Trophoblast cell (in vitro differentiated cells and primary cell): ENCODE data around the gene MRPL55.

Experiments used
- DNase-seq, 2 donors: peaks; one replicate each; pipeline ENCODE4 v3.0.0-alpha.2; 2016
- H2AFZ ChIP-seq: 2 replicates; pipeline ENCODE4 v1.6.1; 2013; ENCODE audit warnings: low read length, moderate library complexity, mild to moderate bottlenecking; ENCODE audit not compliant: insufficient read depth, poor library complexity
- H2AK5ac ChIP-seq: 2 replicates; pipeline ENCODE4 v1.6.1; 2013; ENCODE audit warnings: mild to moderate bottlenecking, low read length
- H2BK120ac ChIP-seq: 2 replicates; pipeline ENCODE4 v1.6.1; 2013; ENCODE audit warnings: low read length, mild to moderate bottlenecking, moderate library complexity; ENCODE audit not compliant: insufficient read depth, poor library complexity
- H2BK12ac ChIP-seq: 2 replicates; pipeline ENCODE4 v1.6.1; 2013; ENCODE audit warnings: mild to moderate bottlenecking, low read length, moderate library complexity
- H2BK5ac ChIP-seq: 2 replicates; pipeline ENCODE4 v1.6.1; 2013; ENCODE audit warnings: low read length, low read depth, moderate library complexity, mild to moderate bottlenecking; ENCODE audit not compliant: poor library complexity
- H3K14ac ChIP-seq: 2 replicates; pipeline ENCODE4 v1.6.1; 2013; ENCODE audit warnings: mild to moderate bottlenecking, low read length
- H3K18ac ChIP-seq: 2 replicates; pipeline ENCODE4 v1.6.1; 2013; ENCODE audit warnings: mild to moderate bottlenecking, low read length
- H3K23ac ChIP-seq: 2 replicates; pipeline ENCODE4 v1.6.1; 2013; ENCODE audit warnings: low read length
- H3K27ac ChIP-seq: 2 replicates; pipeline ENCODE4 v1.5.1; 2013; ENCODE audit warnings: low read depth, mild to moderate bottlenecking, inconsistent platforms, low read length, moderate library complexity
- H3K27me3 ChIP-seq: 2 replicates; pipeline ENCODE4 v1.6.1; 2013; ENCODE audit warnings: inconsistent platforms, mild to moderate bottlenecking, low read length, moderate library complexity; ENCODE audit not compliant: insufficient read depth
- H3K36me3 ChIP-seq, 2 experiments: 1 replicate in 1 of 2; 2 replicates in 1 of 2; pipeline ENCODE4 v1.6.1; 2013; ENCODE audit warnings: low read length in 2 of 2, mild to moderate bottlenecking in 2 of 2, moderate library complexity in 1 of 2; ENCODE audit not compliant: insufficient read depth in 2 of 2, control insufficient read depth in 1 of 2
- H3K4ac ChIP-seq: 2 replicates; pipeline ENCODE4 v1.6.1; 2013; ENCODE audit warnings: low read depth, mild to moderate bottlenecking, low read length, moderate library complexity
- H3K4me1 ChIP-seq, 2 experiments: 1 replicate in 1 of 2; 2 replicates in 1 of 2; pipeline ENCODE4 v1.6.1; 2013; ENCODE audit warnings: low read length in 2 of 2, mild to moderate bottlenecking in 2 of 2, moderate library complexity in 1 of 2; ENCODE audit not compliant: insufficient read depth in 2 of 2, control insufficient read depth in 1 of 2
- H3K4me2 ChIP-seq: 2 replicates; pipeline ENCODE4 v1.6.1; 2013; ENCODE audit warnings: inconsistent platforms, mild to moderate bottlenecking, low read length, moderate library complexity
- H3K4me3 ChIP-seq: 2 replicates; pipeline ENCODE4 v1.5.1; 2013; ENCODE audit warnings: mild to moderate bottlenecking, low read depth, low read length, inconsistent platforms
- H3K79me1 ChIP-seq: one replicate; pipeline ENCODE4 v1.6.1; 2013; ENCODE audit warnings: low read length
- H3K79me2 ChIP-seq: 2 replicates; pipeline ENCODE4 v1.6.1; 2013; ENCODE audit warnings: low read length, mild to moderate bottlenecking; ENCODE audit not compliant: control insufficient read depth, insufficient read depth, poor library complexity
- H3K9ac ChIP-seq: 2 replicates; pipeline ENCODE4 v1.6.1; 2013; ENCODE audit warnings: mild to moderate bottlenecking, low read length
- H3K9me3 ChIP-seq: 2 replicates; pipeline ENCODE4 v1.6.1; 2013; ENCODE audit warnings: low read depth, mild to moderate bottlenecking, control low read depth, inconsistent platforms, low read length; ENCODE audit not compliant: insufficient read depth
- H4K12ac ChIP-seq: 2 replicates; pipeline ENCODE4 v1.6.1; 2013; ENCODE audit warnings: low read depth, mild to moderate bottlenecking, low read length, moderate library complexity
- H4K8ac ChIP-seq: 2 replicates; pipeline ENCODE4 v1.6.1; 2013; ENCODE audit warnings: low read depth, mild to moderate bottlenecking, low read length, moderate library complexity
- H4K91ac ChIP-seq: one replicate; pipeline ENCODE4 v1.6.1; 2013; ENCODE audit warnings: low read depth, mild to moderate bottlenecking, low read length, moderate library complexity
- WGBS: extraction: QIAGEN DNeasy Blood & Tissue Kit; methylation state at CpG from one replicate; pipeline ENCODE4 v1.1.7; 2013; ENCODE audit warnings: missing lambda C conversion rate; ENCODE audit not compliant: insufficient read length, insufficient coverage; ENCODE audit errors: extremely low coverage; 5-methylcytosine and 5-hydroxymethylcytosine counted together

MRPL55 gene

DNA sequence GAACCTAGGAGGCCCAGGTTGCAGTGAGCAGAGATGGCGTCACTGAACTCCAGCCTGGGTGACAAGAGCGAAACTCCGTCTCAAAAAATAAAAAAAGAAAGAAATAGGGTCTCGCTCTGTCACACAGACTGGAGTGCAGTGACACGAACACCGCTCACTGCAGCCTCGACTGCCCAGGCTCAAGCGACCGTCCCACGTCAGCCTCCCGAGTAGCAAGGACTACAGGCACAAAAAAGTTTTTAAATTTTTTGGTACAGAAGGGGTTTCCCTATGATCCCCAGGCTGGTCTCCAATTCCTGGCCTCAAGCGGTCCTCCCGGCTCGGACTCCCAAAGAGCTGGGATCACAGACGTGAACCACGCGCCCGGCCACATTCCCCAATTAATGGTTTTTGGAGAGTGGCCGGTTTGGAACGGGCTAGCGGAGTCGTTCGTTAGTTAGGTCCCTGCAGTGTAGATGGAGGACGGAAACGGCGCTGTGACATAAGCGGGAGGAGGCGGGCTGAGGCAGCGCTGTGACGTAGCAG lies 30.4 kb upstream of the MRPL55 start:
- peaks cover 32% of the 10 kb centered on the region for H3K79me2 ChIP-seq
- DNase-seq, result no peak
- H3K4me3 ChIP-seq, result peak overlapping the region; percentile 67
- H3K36me3 ChIP-seq, result peaks cover 10 to 15% of the 10 kb centered on the region in 2 experiments
- H2AK5ac ChIP-seq, result no peak overlapping the region
- H3K27me3 ChIP-seq, result no peaks in the 10 kb centered on the region
- H3K14ac ChIP-seq, result peak overlapping the region; percentile 84
- H2AFZ ChIP-seq, result peak overlapping the region; percentile 74
- no CpG with 5 or more reads among the region's 30 CpGs for WGBS
- peak overlapping the region; percentile 68 for H3K4me2 ChIP-seq
- peak overlapping the region; percentile 59 for H3K27ac ChIP-seq
- peak overlapping the region; percentile 94 for H4K8ac ChIP-seq
- H2BK12ac ChIP-seq, result no peak overlapping the region
- peak overlapping the region; percentile 72 for H3K18ac ChIP-seq
- H3K9ac ChIP-seq, result peak overlapping the region; percentile 18
- H2BK5ac ChIP-seq, result no peak overlapping the region
- no peak overlapping the region for H3K23ac ChIP-seq
- H3K4me1 ChIP-seq, result peaks cover 9 to 20% of the 10 kb centered on the region in 2 experiments
- H2BK120ac ChIP-seq, result peak overlapping the region; percentile 61
- peak overlapping the region; percentile 79 for H4K91ac ChIP-seq
- H3K9me3 ChIP-seq, result peaks cover 5% of the 10 kb centered on the region
- H3K79me1 ChIP-seq, result peaks cover 10% of the 10 kb centered on the region
- H3K4ac ChIP-seq, result peak overlapping the region; percentile 72
- peak overlapping the region; percentile 78 for H4K12ac ChIP-seq

DNA sequence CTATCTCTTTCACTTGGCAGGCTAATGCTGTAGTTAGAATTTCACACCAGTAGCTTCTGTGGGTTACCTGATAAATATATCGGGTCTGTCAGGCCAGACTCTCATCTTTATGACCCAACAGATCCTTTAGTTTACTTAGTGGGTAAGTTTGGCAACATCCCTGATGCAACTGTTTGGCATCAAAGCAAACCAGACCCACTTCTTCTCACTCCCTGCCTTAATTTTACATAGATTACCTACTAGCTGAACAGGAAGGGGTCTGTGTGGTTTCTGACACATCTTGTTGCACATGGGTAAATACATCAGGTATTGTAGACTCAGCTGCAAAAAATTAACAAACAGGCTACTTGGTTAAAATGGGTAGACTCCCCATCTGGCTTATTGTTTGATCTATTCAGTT lies 27.8 kb upstream of the MRPL55 start:
- Histone ChIP-seq H2AFZ (no peak overlapping the region), H3K9me3 (peaks cover 3% of the 10 kb centered on the region), H3K4ac (no peak overlapping the region), H3K23ac (no peak overlapping the region), H2BK12ac (no peak overlapping the region), H3K79me2 (peaks cover 17% of the 10 kb centered on the region), H3K4me3 (no peak overlapping the region), H4K8ac (no peak overlapping the region), H4K91ac (no peak overlapping the region), H3K27me3 (no peaks in the 10 kb centered on the region), H3K4me2 (no peak overlapping the region), H3K18ac (no peak overlapping the region), H3K79me1 (peaks cover 10% of the 10 kb centered on the region), H2AK5ac (no peak overlapping the region), H2BK120ac (no peak overlapping the region), H4K12ac (no peak overlapping the region), H3K9ac (no peak overlapping the region), H3K27ac (no peak overlapping the region), H3K14ac (no peak overlapping the region), H2BK5ac (no peak overlapping the region), H3K4me1 (peaks cover 9 to 13% of the 10 kb centered on the region in 2 experiments), H3K36me3 (peaks cover 5% of the 10 kb centered on the region in 2 experiments)
- no peak for DNase-seq
- WGBS, result no CpG with 5 or more reads among the region's 1 CpG

DNA sequence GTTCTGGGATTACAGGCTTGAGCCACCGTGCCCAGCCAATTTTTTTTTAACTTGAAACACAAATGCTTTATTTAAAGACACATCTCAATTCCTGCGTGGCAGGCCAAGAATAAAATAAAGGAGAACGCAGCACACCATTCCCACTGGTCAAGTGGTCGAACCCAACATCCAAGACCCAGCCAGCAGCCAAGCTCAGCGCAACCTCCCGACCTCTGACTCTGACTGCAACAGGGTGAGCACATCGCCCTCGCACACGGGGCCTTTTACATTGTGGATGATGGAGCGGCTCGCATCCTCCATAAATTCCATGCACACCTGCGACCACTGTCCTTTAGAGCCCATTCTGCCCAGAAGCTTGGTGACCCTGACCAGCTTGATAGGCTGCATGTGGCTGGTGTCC lies 25.5 kb upstream of the MRPL55 start:
- Histone ChIP-seq H3K4ac (no peak overlapping the region), H2BK120ac (no peak overlapping the region), H4K91ac (no peak overlapping the region), H3K9ac (no peak overlapping the region), H3K4me2 (no peak overlapping the region), H3K14ac (no peak overlapping the region), H3K4me1 (peaks cover 0 to 3% of the 10 kb centered on the region in 2 experiments), H4K12ac (no peak overlapping the region), H2BK5ac (no peak overlapping the region), H2AFZ (no peak overlapping the region), H3K4me3 (no peak overlapping the region), H2BK12ac (no peak overlapping the region), H3K23ac (no peak overlapping the region), H3K18ac (no peak overlapping the region), H2AK5ac (no peak overlapping the region), H3K79me1 (peaks cover 3% of the 10 kb centered on the region), H3K9me3 (peaks cover 3% of the 10 kb centered on the region), H4K8ac (no peak overlapping the region), H3K27ac (no peak overlapping the region), H3K79me2 (no peaks in the 10 kb centered on the region), H3K36me3 (no peaks in the 10 kb centered on the region), H3K27me3 (no peaks in the 10 kb centered on the region)
- no CpG with 5 or more reads among the region's 12 CpGs for WGBS
- DNase-seq, result no peak

DNA sequence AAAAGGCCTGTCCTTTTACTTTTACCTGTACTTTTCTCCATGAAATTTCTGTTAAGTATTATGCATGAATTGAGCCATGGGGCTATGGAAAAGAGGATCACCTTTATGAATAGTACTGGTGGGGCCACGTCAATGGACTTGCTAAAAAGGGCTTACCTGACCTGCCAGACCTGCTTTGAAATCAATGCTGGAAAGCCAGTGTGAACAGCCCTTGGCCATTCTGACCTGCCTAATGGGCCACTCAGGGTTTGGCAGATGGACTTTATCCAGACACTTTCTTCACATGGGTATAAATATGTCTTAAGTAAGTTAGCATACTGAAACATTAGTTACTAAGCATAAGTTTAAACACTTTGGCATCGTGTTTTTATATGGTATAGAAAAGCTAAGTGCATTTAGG lies 22.7 kb upstream of the MRPL55 start:
- no peak overlapping the region for H3K23ac ChIP-seq
- H3K79me2 ChIP-seq, result no peaks in the 10 kb centered on the region
- no peak overlapping the region for H2BK12ac ChIP-seq
- H2BK120ac ChIP-seq, result no peak overlapping the region
- no peaks in the 10 kb centered on the region for H3K79me1 ChIP-seq
- H3K14ac ChIP-seq, result no peak overlapping the region
- peaks cover 0 to 3% of the 10 kb centered on the region in 2 experiments for H3K4me1 ChIP-seq
- H4K8ac ChIP-seq, result no peak overlapping the region
- no CpG with 5 or more reads among the region's 2 CpGs for WGBS
- H3K27me3 ChIP-seq, result no peaks in the 10 kb centered on the region
- no peak overlapping the region for H2AK5ac ChIP-seq
- no peak overlapping the region for H3K18ac ChIP-seq
- H3K4me3 ChIP-seq, result no peak overlapping the region
- no peak overlapping the region for H2AFZ ChIP-seq
- no peak overlapping the region for H3K4me2 ChIP-seq
- H2BK5ac ChIP-seq, result peak overlapping the region; percentile 10
- H4K91ac ChIP-seq, result peak overlapping the region; percentile 21
- H3K9me3 ChIP-seq, result peaks cover 3% of the 10 kb centered on the region
- H3K4ac ChIP-seq, result no peak overlapping the region
- peak in 1 of 2 donors; percentile 30 for DNase-seq
- H3K36me3 ChIP-seq, result no peaks in the 10 kb centered on the region
- no peak overlapping the region for H3K9ac ChIP-seq
- no peak overlapping the region for H4K12ac ChIP-seq
- H3K27ac ChIP-seq, result no peak overlapping the region
